HPDE6-E6E7 (cell line): ENCODE data around the gene SOD3.

ENCODE experiments used
- DNase-seq: peaks from one replicate; pipeline ENCODE4 v3.0.0; 2011; ENCODE audit warnings: missing footprints; ENCODE audit errors: extremely low spot score

Gene SOD3

DNA sequence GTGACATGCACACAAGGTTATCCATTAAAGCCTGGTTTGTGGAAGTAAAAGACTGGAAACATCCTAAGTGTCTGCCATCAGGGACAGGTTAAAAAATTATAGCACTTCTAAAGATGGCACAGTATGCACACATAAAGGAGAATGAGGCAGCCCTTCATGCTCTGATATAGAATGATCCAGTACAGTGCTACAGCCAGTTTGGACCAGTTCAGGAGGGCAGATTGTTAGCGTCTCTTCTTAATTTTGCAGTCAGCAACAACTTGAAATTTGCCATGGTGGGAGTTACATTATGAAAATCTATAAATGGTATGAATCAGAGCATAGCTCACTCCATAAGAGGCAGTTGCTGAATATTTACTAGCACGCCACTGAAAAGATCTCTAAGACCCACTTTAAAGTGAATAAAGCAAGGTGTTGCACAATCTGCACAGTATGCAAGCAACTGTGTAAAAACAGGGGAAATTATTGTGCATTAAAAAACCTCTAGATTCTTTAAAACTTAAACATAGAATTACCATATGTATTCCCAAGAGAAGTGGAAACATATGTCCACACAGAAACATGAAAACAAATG lies 20.3 kb upstream of the SOD3 start:
- DNase-seq: no peak

DNA sequence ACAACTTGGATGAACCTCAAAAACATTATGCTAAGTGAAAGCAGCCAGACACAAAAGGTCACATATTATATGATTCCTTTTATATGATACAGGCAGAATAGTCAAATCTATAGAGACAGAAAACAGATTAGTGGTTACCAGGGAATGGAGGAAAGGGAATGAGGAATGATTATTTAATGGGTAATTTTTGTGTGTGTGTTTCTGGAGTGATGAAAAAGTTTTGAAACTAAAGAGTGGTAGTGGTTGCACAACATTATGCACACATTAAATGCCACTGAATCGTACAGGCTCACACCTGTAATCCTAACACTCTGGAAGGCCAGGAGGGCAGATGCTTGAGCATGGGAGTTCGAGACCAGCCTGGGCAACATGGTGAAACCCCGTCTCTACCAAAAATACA lies 19.6 kb upstream of the SOD3 start:
- no peak for DNase-seq

DNA sequence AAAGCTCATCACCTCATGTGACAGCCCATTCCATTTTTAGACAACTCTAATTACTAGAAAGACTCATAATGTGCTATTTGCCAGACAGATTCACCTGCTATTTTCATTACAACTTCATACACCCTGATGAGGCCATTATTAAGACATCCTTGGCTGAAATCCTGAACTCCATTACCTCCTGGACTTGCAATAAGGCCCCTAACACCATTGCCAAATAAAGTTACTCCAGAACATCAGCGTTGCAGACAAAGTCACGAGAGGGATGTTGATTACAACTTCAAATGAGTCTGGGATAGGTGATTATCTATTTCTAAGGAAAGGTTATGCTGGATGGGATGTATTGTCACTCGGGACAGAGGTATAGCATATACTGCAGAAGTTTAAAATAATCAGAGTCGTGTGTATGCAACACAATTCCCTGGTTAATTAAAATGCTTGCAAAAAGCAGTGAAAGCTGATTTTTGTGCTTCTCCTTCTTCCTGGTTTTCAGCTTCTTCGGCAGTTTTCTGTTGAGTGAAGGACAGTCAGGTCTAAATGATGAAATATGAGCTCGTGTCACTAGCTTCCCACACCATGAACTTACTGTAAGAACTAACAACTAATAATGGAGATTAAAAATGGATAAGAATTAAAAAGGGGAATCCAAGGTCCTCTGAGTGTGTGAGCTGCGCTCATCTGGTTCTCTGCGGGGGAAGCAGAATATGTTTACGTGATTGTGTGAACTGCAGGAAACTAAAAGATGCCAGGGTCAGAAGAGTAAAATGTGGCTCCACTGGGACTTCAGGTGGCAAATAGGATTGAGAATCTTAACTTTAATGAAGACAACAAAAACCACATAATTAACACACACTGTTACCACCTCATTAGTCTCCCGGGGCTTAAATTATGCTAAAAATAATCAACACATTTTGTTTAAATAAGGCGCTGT lies 17.6 kb upstream of the SOD3 start:
- DNase-seq: no peak

DNA sequence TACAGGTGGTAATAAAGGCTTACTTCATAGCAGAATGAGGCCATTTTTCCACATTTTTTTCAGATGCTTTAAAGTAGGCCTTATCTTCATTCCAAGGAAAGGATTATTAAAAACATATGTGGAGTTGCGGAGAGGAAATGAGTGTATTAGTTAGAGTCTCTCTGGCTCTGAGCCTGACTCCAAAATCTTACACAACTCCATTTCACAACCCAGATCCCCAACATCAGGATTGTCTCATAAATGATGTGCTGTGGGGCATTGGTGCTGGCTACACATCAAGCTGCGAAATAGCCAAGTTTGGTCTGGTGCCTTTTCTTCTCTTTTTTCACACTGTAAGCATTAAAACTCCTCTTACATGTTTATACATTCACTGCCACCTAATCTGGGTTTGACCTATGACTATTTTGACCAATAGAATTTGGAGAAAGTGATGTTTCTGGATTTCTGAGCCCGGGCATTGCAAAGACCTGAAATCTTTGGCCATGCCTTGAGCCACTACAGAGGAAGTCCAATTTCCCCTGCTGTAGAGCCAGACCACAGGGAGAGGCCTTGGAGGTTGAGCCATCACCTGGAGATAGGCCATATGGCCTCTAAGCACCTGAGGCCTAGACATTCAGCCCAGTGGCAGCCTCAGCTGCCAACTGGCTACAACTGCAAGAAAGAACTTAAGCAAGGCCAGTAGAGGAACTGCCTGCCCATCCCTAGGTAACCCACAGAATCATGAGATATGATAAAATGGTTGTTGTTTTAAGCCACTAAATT lies 16.7 kb upstream of the SOD3 start:
- no peak for DNase-seq

DNA sequence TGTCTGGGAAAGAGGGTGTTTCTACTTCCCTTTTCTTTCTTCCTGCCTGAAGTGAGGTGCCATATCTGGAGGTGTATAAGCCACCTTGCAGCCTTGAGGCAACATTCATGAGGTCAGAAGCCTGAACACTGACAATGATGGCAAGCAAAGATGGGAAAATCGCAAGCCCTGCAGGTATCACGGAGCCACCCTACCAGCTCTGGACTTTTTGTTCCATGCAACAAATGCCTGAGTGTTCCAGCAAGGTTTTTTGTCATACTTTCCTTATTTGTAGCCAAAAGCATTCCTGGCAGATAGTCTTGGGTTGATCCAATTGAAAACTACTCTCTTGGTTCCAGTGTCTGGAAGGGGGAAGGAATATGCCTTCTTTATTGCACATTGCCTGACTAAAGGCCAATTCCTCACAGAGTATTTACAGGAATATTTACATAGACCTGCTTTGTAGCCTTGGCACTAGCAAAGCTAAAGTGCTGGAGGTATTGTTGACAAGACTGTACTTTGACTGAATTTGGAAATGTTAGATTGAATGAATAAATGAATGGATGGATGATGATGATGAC lies 14.4 kb upstream of the SOD3 start:
- DNase-seq: no peak

DNA sequence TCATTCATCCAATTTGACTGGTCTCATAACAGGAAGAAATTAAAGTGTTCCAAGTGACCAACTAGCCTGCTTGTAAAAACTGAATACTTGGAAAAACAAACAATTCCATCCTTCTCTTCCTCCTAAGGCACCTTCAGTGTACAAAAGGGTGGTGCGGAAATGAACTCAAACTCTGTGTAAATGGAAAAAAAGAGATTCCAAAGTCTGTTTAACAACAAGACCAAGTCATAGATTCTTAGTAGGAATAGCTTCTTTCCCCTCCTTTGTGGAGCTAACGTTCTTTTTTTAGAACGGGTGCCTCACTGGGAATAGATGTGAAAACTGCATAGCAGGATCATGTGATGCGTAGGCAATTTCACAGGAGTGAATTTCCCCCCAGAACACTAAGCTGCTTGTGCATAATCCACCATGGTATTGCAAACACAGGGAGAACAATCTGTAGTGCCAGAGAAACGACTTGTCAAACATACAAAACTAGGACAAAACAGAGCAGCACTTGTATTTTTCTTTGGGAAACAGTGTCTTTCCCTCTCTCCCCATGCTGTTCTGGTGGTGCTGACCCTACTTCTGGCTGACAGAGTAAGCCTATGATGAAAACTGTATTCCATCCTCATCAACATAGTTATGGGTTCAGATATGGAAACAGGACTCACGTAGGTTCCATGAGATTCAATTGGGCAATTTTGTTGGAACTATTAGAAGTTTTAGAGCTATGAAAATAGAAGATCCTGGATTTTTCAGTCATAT lies 13.2 kb upstream of the SOD3 start:
- DNase-seq: no peak

DNA sequence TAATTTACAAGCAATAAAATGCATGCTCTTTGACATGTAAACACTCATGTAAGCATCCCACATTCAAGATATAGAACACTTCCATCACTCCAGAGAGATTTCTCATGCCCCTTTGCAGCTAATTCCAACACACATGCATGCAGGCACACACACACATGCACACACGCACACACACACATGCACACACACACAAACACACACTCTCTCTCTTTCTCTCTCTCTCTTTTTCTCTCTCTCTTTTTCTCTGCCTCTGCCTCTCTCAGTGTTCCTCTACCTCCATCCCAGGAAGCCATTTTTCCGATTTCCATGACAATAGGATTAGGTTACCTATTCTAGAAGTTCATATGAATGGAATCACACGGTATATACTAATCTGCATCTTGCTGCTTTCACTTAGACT lies 11.9 kb upstream of the SOD3 start:
- DNase-seq: no peak

DNA sequence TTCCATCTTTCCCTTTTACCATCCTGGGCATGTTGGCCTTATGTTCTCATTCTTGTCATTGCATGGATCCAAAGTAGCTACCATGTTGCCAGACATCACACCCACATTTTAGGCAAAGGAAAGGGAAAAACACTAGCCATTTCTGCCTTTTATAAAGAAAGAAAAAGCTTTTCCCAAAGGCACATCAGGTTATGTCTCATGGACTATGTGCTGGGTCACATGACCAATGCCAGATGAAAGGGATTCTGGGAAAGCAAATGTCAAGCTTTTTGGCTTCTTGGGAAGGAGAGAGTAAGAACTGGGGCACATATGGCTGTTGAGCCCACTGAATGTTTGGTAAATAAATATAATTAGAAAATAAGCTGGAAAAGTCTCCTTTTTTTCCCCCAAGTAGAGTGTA lies 4.3 kb upstream of the SOD3 start:
- DNase-seq: no peak

DNA sequence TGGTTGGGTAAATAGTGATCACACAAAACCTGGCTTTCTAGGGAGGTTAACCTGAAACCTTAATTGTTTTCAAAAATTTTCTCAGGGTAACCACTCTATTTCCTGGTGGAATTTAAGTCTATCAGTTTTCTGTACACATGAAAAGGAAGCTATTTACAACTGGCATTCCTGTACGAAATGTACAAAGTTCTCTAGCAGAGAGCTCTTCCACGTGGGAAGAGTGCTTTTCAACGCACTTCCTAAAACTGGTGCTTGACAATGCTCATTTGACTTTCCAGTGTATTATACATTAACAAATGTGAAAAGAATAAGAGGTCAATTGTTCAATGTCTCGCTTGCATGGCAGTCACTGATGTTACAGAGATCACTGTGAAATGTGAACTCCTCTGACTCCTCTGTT lies 2.8 kb upstream of the SOD3 start:
- DNase-seq: no peak

DNA sequence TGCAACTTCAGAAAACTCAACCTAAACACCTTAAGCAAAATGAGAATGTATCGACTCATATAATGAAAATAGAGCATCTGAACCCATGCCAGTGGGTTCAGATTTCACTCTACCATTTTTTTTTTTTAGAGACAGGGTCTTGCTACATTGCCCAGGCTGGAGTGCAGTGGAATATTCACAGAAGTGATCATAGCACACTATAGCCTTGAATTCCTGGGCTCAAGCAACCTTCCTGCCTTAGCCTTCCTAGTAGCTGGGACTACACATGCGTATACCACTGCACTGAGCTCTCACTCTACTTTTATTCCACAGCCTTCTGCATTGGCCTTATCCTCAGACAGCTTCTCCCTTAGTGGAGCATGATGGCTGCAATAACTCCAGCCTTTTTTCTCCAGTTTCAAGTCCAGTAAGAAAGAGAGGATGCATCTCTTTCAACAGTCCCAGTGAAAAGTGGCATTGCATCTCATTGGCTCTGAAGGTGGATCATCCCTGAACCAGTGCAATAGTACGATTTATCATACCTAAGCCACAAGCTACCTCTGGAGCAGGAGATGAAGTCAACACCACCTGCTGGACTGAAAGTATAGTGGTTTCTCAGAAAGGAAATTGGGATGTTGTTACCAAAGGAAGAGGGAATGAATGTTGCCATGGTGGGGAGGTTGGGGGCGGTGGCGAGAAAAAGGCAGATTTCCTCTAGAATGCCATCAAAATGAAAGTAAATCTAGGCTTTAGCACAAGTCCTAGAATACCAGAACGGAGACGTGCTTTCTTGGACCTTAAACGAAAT lies 2.0 kb upstream of the SOD3 start:
- DNase-seq: peak; percentile 50

DNA sequence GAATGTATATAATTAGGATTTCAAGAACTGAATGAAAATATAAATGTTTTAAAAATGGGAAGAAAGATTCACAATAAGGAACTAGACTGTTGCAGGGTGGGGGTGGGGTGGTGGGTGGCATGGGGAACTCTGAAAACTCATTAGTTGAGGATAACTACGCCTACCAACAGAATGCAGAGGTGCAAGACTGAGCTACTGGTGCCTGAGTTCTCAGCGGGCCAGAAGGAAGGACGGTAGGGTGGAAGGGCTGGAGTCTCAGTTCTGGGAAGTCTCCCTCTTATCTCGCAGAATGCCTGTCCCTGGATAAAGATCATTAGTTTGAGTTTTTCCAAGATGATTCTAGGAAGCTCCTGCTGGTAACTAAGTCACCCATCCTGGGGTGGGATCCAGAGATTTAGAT lies 1.3 kb upstream of the SOD3 start:
- DNase-seq: no peak

DNA sequence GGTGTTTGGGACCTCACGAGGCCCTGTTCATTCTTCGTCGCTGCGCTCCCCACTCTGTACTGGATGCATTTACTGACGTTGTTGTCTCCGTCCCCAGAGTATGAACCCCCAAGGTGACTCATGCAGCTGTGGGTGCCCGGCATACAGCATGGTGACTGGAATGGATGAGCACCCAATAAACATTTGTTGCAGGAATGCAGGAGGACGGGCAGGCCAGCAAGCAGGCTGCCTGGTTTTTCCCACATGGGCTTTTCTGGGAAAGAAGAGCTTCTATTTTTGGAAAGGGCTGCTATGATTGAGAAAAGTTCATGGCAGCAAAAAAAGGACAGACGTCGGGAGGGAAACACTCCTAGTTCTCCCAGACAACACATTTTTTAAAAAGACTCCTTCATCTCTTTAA lies 893 bp upstream of the SOD3 start:
- no peak for DNase-seq

DNA sequence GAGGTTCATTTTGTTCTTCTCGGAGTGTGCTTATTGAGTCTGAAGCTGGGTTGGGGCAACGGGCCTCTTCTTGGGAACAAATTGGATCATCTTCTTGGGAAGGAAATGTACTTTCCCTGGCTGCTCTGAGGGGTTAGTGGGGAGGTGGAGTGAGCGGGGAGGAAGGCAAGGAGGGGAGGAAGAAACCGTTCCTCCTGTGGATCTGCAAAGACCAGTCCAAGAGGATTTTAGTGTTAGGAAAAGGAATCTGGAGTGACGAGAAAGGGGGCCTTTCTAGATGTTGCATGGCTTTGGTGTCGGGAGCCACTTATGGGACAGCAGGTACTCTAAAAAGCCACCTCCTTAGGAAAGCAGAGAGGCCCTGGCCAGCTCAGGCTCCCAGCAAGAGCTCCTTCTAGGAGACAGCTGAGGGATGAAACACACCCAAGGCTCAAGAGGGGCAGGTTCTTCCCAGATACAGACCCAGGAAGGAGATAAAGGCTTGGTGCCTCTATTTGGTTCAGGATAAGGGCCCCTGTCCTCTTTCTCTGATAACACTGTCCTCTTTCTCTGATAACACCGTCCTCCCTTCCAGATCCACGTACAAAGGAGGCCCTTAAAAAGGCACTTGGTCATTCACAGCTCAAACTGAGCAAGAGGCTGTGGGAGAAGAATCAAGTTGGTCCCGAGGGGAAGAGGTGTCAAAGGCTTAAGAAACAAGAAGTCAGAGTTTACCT lies 451 bp downstream of the SOD3 start:
- no peak for DNase-seq

DNA sequence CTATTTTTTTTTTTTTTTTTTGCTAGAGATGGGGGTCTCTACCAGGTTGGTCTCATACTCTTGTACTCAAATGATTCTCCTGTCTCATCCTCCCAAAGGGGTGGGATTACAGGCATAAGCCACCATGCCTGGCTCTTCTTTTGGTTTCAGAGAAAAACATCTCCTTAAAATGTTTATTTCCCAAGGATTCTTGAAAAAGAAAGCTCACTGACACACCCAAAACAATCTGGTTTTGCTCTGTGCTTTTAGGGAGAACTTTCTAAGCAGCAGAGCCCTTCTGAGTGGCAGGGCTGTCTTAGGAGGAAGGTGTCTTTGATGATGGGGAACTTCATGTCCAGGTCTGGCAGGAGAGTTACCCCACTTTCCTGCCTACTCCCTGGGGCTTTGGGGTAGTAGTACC lies 1.2 kb downstream of the SOD3 start:
- no peak for DNase-seq

DNA sequence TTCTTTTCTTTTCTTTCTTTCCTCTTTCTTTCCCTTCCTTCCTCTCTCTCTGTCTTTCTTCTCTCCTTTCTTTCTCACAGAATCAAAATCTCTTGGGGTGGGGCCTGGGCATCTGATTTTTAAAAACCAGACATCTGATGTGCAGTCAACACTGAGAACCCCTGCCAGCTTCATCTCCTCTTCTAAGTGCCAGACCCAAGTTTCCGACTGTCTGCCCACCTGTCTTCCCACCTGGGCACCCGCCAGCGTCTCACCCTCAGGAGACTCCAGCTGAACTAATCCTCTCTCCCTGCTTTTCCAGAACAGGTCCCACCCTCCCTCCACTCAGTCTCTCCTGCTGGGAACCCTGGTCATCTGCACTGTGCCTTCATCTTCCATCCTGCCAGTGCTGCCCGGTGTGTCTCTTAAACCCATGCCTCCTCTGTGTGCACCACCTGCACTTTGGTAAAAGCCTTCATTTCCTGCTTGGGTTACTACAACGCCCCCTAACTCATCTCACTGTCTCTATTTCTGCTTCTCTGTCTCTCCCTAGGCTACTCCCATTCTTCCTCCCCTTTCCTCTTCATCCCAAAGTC lies 2.8 kb downstream of the SOD3 start:
- DNase-seq: no peak

DNA sequence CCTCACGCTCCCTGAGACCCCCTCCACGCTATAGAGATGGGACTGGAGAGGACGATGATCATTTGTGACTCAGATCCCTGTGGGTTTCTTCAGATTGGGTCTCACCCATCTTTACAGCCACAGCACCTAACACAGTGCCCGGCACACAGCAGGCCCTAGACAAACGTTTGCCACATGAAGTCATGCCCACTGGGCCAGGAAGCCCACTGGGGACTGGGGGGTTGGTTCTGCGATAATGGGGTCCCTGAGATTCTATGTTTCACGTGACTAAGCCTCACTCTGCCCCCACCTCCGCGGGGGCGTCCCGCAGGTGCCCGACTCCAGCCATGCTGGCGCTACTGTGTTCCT lies 3.8 kb downstream of the SOD3 start:
- DNase-seq: no peak

DNA sequence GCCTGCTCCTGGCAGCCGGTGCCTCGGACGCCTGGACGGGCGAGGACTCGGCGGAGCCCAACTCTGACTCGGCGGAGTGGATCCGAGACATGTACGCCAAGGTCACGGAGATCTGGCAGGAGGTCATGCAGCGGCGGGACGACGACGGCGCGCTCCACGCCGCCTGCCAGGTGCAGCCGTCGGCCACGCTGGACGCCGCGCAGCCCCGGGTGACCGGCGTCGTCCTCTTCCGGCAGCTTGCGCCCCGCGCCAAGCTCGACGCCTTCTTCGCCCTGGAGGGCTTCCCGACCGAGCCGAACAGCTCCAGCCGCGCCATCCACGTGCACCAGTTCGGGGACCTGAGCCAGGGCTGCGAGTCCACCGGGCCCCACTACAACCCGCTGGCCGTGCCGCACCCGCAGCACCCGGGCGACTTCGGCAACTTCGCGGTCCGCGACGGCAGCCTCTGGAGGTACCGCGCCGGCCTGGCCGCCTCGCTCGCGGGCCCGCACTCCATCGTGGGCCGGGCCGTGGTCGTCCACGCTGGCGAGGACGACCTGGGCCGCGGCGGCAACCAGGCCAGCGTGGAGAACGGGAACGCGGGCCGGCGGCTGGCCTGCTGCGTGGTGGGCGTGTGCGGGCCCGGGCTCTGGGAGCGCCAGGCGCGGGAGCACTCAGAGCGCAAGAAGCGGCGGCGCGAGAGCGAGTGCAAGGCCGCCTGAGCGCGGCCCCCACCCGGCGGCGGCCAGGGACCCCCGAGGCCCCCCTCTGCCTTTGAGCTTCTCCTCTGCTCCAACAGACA lies 4.4 kb downstream of the SOD3 start:
- no peak for DNase-seq

DNA sequence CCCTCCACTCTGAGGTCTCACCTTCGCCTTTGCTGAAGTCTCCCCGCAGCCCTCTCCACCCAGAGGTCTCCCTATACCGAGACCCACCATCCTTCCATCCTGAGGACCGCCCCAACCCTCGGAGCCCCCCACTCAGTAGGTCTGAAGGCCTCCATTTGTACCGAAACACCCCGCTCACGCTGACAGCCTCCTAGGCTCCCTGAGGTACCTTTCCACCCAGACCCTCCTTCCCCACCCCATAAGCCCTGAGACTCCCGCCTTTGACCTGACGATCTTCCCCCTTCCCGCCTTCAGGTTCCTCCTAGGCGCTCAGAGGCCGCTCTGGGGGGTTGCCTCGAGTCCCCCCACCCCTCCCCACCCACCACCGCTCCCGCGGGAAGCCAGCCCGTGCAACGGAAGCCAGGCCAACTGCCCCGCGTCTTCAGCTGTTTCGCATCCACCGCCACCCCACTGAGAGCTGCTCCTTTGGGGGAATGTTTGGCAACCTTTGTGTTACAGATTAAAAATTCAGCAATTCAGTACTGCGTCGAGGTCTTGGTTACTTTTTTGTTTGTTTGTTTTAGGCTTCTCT lies 5.0 kb downstream of the SOD3 start:
- no peak for DNase-seq
